Chondrocyte (in vitro differentiated cells): Measurements from ENCODE around the gene ZNF136. TPM values are rescaled to one million over a fixed set of nuclear protein-coding genes. Genes with fewer than 3 reads are reported as not detected.

Source experiments
- DNase-seq: peaks from one replicate; pipeline ENCODE4 v3.0.0; 2021; ENCODE audit warnings: mixed read lengths, low spot score
- H3K27ac Mint-ChIP-seq: one replicate; pipeline ENCODE4 v1.8.0; 2021; ENCODE audit warnings: mild to moderate bottlenecking, moderate library complexity, mixed read lengths; ENCODE audit not compliant: unreplicated experiment
- H3K27me3 Mint-ChIP-seq: 2 replicates; pipeline ENCODE4 v1.8.0; 2021; ENCODE audit warnings: low read depth, mixed read lengths
- H3K36me3 Mint-ChIP-seq: 2 replicates; pipeline ENCODE4 v1.8.0; 2021; ENCODE audit warnings: low read depth, mixed read lengths
- H3K4me1 Mint-ChIP-seq: 2 replicates; pipeline ENCODE4 v1.8.0; 2021; ENCODE audit warnings: low read depth, mild to moderate bottlenecking, mixed read lengths
- H3K4me3 Mint-ChIP-seq: one replicate; pipeline ENCODE4 v1.8.0; 2021; ENCODE audit warnings: mild to moderate bottlenecking, moderate library complexity, mixed read lengths; ENCODE audit not compliant: unreplicated experiment
- H3K9me3 Mint-ChIP-seq: 2 replicates; pipeline ENCODE4 v1.8.0; 2021; ENCODE audit warnings: low read depth, mixed read lengths
- total RNA-seq: library from RNA; stranded (reverse); gene quantifications from 3 replicates; pipeline ENCODE4 v1.2.1, GENCODE V29; 2021
- TF ChIP-seq, protein P1 (sequence below): fragments of 200-600 bp; sonication (generic); IDR thresholded peaks from 2 replicates; pipeline ENCODE4 v1.5.0; 2021; ENCODE audit warnings: antibody characterized with exemption, mild to moderate bottlenecking, moderate library complexity

ZNF136 gene
- total RNA-seq, 1 donor from 2014 or later = 7.1 TPM

DNA sequence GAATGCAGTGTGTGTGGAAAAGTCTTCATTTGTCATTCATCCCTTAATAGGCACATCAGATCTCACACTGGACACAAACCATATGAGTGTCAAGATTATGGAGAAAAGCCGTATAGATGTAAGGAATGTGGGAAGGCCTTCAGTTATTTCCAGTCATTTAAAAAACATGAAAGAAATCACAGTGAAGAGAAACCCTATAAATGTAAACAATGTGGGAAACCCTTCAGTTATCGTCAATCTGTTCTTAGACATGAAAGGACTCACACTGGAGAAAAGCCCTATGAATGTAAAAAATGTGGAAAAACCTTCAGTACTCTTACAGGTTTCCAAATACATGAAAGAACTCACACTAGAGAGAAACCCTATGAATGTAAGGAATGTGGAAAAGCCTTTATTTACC is 45.3 kb downstream of the ZNF136 start:
- no peak overlapping the region for H3K27ac Mint-ChIP-seq
- H3K9me3 Mint-ChIP-seq = peaks cover 68% of the 10 kb centered on the region
- TF ChIP-seq, protein P1, sequence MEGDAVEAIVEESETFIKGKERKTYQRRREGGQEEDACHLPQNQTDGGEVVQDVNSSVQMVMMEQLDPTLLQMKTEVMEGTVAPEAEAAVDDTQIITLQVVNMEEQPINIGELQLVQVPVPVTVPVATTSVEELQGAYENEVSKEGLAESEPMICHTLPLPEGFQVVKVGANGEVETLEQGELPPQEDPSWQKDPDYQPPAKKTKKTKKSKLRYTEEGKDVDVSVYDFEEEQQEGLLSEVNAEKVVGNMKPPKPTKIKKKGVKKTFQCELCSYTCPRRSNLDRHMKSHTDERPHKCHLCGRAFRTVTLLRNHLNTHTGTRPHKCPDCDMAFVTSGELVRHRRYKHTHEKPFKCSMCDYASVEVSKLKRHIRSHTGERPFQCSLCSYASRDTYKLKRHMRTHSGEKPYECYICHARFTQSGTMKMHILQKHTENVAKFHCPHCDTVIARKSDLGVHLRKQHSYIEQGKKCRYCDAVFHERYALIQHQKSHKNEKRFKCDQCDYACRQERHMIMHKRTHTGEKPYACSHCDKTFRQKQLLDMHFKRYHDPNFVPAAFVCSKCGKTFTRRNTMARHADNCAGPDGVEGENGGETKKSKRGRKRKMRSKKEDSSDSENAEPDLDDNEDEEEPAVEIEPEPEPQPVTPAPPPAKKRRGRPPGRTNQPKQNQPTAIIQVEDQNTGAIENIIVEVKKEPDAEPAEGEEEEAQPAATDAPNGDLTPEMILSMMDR = no peak
- no peaks in the 10 kb centered on the region for H3K27me3 Mint-ChIP-seq
- H3K4me1 Mint-ChIP-seq = no peaks in the 10 kb centered on the region
- H3K4me3 Mint-ChIP-seq = no peak overlapping the region
- H3K36me3 Mint-ChIP-seq = peaks cover 59% of the 10 kb centered on the region
- no peak for DNase-seq

DNA sequence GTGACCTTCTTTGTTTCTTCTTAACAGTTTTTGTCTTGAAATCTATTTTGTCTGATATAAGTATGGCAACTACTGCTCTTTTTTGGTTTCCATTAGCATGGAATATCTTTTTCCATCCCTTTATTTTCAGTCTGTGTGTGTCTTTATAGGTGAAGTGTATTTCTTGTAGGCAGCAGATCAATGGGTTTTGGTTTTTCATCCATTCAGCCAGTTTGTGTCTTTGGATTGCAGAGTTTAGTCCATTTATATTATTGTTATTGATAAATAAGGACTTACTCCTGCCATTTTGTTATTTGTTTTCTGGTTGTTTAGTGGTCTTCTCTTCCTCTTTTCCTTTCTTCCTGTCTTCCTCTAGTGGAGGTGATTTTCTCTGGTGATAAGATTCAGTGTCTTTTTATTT is 54.4 kb downstream of the ZNF136 start:
- H3K4me1 Mint-ChIP-seq = no peaks in the 10 kb centered on the region
- peaks cover 73% of the 10 kb centered on the region for H3K36me3 Mint-ChIP-seq
- no peaks in the 10 kb centered on the region for H3K27me3 Mint-ChIP-seq

DNA sequence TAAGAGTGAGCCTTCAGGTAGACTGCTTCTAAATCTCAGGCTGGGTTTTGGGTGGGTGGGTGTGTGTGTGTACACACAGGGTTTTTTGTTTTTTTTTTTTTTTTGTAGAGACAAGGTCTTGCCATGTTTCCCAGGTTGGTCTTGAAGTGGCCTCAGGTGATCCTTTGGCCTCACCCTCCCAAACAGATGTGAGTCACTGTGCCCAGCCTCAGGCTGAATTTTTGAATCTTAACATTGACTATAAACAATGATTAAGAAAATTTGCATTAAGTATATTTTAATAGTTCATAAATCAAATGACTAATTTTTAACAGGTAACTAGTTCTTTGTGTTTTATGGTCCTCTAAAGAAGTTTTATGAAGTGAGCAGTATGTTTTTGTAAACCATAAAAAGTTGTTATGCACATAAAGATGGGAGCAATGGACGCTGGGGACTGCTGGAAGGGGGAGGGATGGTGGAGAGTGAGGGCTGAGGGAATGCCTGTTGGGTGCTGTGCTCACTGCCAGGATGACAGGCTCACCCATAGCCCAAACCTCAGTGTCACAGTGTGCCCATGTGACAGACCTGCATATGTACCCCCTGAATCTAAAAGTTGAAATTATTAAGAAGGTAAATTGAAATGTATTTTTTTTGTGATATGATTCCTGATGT is 60.2 kb downstream of the ZNF136 start:
- TF ChIP-seq, protein P1 = no peak
- no peak for DNase-seq
- Mint-ChIP-seq H3K27me3 (no peaks in the 10 kb centered on the region), H3K4me3 (no peak overlapping the region), H3K36me3 (peaks cover 52% of the 10 kb centered on the region), H3K27ac (no peak overlapping the region), H3K9me3 (peaks cover 53% of the 10 kb centered on the region), H3K4me1 (peaks cover 3% of the 10 kb centered on the region)

More for the DNA sequence above, 54.4 kb downstream of the ZNF136 start:
- no peak for DNase-seq
- peaks cover 77% of the 10 kb centered on the region for H3K9me3 Mint-ChIP-seq
- H3K4me3 Mint-ChIP-seq = no peak overlapping the region
- TF ChIP-seq, protein P1 = no peak
- no peak overlapping the region for H3K27ac Mint-ChIP-seq

DNA sequence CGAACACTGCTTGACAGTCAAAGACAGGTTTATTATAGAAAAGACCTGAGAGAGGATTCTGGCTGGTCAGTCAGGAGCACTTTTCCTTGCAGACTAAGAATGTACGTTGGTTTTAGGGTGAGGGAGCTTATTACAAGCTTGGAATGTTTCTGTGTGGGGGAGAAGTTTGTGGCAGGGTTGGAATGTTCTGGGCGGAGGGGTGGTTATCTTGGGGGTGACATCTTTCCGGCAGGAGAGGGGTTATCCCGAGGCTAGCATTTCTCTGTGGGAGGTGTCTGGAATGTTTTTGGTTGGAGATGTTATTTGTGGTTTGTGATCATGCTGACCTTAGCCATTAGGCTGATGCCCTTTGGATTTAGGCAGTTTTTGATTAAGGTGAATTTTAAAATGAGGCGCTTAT is 61.8 kb downstream of the ZNF136 start:
- H3K27me3 Mint-ChIP-seq = no peaks in the 10 kb centered on the region
- peaks cover 46% of the 10 kb centered on the region for H3K9me3 Mint-ChIP-seq
- no peak overlapping the region for H3K4me3 Mint-ChIP-seq
- peaks cover 3% of the 10 kb centered on the region for H3K4me1 Mint-ChIP-seq
- no peak overlapping the region for H3K27ac Mint-ChIP-seq
- TF ChIP-seq, protein P1 = no peak
- DNase-seq = no peak
- peaks cover 48% of the 10 kb centered on the region for H3K36me3 Mint-ChIP-seq

DNA sequence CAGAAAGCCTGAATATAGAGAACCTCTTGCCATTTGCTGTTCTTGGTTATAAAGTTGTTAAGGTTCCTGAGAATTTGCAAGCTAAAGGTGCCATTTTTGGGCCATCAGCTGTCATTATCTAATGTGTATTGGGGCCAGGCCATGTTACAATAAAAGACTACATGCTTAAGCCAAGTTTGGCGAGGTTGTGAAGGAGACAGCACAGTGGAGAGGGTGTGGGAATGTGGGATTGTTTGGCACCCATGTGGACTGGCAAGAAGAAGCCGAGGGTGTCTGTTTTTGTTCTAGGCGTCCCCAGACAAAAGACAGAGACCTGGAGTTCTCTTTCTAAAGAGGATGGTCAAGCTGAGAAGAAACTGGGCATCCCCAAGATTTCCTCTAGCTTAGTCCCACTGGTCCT is 67.1 kb downstream of the ZNF136 start:
- Mint-ChIP-seq H3K27ac (no peak overlapping the region), H3K36me3 (peaks cover 63% of the 10 kb centered on the region), H3K4me1 (no peaks in the 10 kb centered on the region), H3K4me3 (no peak overlapping the region), H3K27me3 (no peaks in the 10 kb centered on the region), H3K9me3 (peaks cover 55% of the 10 kb centered on the region)
- no peak for DNase-seq
- TF ChIP-seq, protein P1 = no peak
